ENCODE results near the gene RAB37. TPM values are rescaled to one million over a fixed set of nuclear protein-coding genes. Genes with fewer than 3 reads are reported as not detected.
A peak's percentile ranks its signal among the peaks of the same experiment; 100 is the strongest.

Gene RAB37
- total RNA-seq, 4 donors from 2014 or later: 0.87 to 4.4 (median 2.3) TPM

GRCh38 chr17:74784125-74784810 lies 47.2 kb downstream of the RAB37 start:
- Histone ChIP-seq H3K36me3 (peaks cover 0 to 65% (median 0%) of the 10 kb centered on the region in 3 donors), H3K9me3 (no peaks in the 10 kb centered on the region), H3K27ac (no peak overlapping the region), H3K27me3 (no peaks in the 10 kb centered on the region), H3K4me3 (no peak overlapping the region), H3K4me1 (peaks cover 0 to 11% (median 2%) of the 10 kb centered on the region in 4 donors)
- no peak for DNase-seq (ENCODE audit: low spot score in 2 of 2)
- TF ChIP-seq CTCF (IDR thresholded peaks at IDR 0.05): no peak
- TF ChIP-seq POLR2A (IDR thresholded peaks at IDR 0.05): no peak
- TF ChIP-seq EP300 (IDR thresholded peaks at IDR 0.05): no peak
- WGBS, 2 donors: 79 to 80% methylated on average over 5 of the region's 5 CpGs

DNA sequence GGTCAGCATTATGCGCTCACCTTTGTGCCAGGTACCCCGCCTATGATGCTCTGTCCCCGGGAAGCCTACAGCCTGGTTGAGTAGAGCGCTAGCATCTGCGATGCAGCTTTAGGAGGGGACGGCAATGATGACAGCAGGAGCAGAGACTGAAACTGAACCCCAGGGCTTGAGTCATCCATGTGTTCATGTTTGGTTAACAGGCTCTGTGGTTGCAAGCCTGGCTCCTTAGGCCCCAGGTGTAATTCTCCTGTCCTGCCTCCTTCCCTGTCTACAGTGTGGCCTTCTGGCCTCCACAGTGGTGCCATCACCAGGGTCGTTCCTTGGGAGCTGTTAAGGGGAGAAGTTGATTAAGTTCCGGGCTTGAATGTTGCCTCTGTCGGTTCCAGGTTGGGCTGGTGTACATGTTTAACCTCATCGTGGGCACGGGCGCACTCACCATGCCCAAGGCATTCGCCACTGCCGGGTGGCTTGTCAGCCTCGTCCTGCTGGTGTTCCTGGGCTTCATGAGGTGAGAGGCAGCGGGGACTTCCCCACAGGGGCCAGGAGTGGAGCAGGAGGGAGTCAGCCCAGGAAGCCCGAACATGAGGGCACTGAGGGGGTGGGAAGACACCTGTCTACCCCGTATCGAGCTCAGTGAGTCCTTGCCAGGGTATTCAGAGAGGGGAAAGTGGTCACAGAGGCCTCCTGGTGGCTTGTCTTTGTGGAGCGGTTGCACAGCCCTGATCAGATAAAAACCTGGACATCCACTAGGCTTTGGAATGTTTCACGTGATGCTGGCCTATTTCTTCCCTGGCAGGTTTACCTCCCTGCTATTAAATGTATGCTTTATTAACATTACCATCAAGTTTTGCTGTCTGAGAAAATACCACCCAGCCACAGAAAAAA lies 48.3 kb downstream of the RAB37 start:
- Histone ChIP-seq H3K9me3 (no peaks in the 10 kb centered on the region), H3K36me3 (peaks cover 0 to 65% (median 0%) of the 10 kb centered on the region in 3 donors), H3K4me1 (peaks cover 0 to 3% (median 0%) of the 10 kb centered on the region in 4 donors), H3K4me3 (no peak overlapping the region), H3K27ac (no peak overlapping the region), H3K27me3 (no peaks in the 10 kb centered on the region)
- no peak for DNase-seq (ENCODE audit: low spot score in 2 of 2)
- 88% methylated on average over 20 to 21 of the region's 21 CpGs for WGBS, 2 donors
- TF ChIP-seq CTCF (IDR thresholded peaks at IDR 0.05) (no peak), EP300 (IDR thresholded peaks at IDR 0.05) (no peak), POLR2A (IDR thresholded peaks at IDR 0.05) (no peak)

GRCh38 chr17:74785981-74786360 lies 48.9 kb downstream of the RAB37 start:
- Histone ChIP-seq H3K36me3 (peaks cover 0 to 68% (median 0%) of the 10 kb centered on the region in 3 donors), H3K4me1 (peaks cover 0 to under 1% (median under 1%) of the 10 kb centered on the region in 4 donors), H3K4me3 (no peak overlapping the region), H3K9me3 (no peaks in the 10 kb centered on the region), H3K27me3 (no peaks in the 10 kb centered on the region), H3K27ac (no peak overlapping the region)
- 85 to 87% methylated on average over 9 of the region's 9 CpGs for WGBS, 2 donors
- DNase-seq (ENCODE audit: low spot score in 2 of 2): no peak
- no peak for TF ChIP-seq CTCF (IDR thresholded peaks at IDR 0.05)
- no peak for TF ChIP-seq POLR2A (IDR thresholded peaks at IDR 0.05)
- no peak for TF ChIP-seq EP300 (IDR thresholded peaks at IDR 0.05)

DNA sequence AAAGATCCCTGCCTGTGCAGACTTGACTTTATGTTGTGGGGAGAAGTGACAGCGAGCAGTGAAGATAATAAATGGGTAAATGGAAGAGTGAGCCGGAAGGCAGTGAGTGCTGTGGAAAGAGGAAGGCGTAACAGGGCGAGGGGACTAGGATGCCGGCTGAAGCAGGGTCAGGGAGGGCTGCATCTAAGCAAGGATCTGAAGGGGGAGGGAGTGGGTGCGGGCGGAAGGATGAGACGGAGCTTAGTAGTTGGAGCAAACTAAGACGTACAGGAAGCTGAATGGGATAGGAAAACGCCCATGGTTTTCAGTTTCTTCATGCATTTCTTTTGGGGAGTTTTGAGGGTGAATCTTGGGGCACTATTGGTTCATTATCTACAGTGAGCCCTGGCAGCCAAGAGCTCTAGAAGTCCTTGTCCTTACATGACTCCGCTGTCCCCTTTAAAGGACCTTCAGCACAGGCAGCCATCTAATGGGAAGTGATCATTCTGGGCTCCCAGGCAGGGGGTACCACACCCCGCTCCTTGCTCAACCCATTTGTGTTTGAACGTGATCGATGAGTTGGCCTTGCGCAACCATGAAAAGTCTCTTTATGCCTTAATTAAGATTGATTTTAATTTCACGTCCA lies 49.5 kb downstream of the RAB37 start:
- 71 to 75% methylated on average over 16 of the region's 16 CpGs for WGBS, 2 donors
- peaks cover 0 to 67% (median 0%) of the 10 kb centered on the region in 3 donors for H3K36me3 ChIP-seq
- H3K27ac ChIP-seq: no peak overlapping the region
- DNase-seq (ENCODE audit: low spot score in 2 of 2): peak in 1 of 2 donors; percentile 25
- peaks cover 0 to 6% (median 2%) of the 10 kb centered on the region in 4 donors for H3K4me1 ChIP-seq
- no peaks in the 10 kb centered on the region for H3K9me3 ChIP-seq
- TF ChIP-seq POLR2A (IDR thresholded peaks at IDR 0.05) (no peak), EP300 (IDR thresholded peaks at IDR 0.05) (no peak), CTCF (IDR thresholded peaks at IDR 0.05) (no peak)
- H3K27me3 ChIP-seq: no peaks in the 10 kb centered on the region
- no peak overlapping the region for H3K4me3 ChIP-seq

Data from tibial nerve (tissue), 4 donors.